ENCODE measurements around the gene EOMES. TPM values are rescaled to one million over a fixed set of nuclear protein-coding genes. Genes with fewer than 3 reads are reported as not detected.

Gene EOMES
- total RNA-seq, 2 donors from 2014 or later, result 0.29 to 1.7 TPM

DNA sequence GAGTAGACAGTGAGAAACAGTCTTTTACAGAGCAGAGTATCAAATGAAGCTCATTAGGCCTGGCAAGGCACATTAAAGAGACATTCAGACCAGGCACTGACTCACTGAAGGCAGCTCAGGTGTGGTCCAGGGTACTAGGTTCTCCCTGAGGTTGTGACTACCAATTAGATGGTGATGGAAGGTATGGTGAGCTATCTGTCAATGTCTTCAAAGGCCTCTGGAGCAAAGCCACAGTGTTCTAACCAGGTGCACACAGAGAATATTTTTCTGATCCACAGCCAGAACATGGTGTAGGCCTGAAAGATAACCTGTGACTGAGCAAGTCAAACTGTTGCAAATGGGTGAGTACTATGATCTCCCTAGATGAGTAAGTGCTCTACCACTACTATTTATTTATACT, 51.5 kb downstream of the EOMES start:
- no peaks in the 10 kb centered on the region for H3K36me3 Mint-ChIP-seq
- DNase-seq (ENCODE audit: low spot score in 2 of 2) (no peak), ATAC-seq (peak; percentile 34 to 37)
- H3K27ac Mint-ChIP-seq, result no peak overlapping the region
- H3K9me3 Mint-ChIP-seq, result no peaks in the 10 kb centered on the region

DNA sequence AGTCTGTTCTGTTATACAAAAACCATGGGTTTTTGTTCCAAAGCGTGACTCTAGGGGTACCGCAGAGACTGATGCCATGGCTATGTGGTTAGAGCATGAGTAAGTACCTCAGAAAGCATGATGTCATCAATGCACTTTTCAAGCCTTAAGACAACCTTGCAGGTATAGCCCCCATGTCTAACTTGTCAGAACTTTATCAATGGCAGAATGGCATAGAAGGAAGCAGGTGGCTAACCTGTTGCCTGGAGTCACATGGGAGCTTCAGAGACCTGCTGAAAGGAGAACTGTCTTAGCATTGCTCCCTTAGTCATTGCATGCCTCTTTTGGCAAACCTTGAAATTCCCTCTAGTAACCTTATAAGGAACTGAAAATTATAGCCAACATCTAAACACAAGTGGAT, 52.5 kb downstream of the EOMES start:
- Mint-ChIP-seq H3K27ac (no peak overlapping the region), H3K36me3 (no peaks in the 10 kb centered on the region), H3K9me3 (no peaks in the 10 kb centered on the region)
- DNase-seq (ENCODE audit: low spot score in 2 of 2) (peak in 1 of 2 donors; percentile 7), ATAC-seq (peak; percentile 74 to 84)

DNA sequence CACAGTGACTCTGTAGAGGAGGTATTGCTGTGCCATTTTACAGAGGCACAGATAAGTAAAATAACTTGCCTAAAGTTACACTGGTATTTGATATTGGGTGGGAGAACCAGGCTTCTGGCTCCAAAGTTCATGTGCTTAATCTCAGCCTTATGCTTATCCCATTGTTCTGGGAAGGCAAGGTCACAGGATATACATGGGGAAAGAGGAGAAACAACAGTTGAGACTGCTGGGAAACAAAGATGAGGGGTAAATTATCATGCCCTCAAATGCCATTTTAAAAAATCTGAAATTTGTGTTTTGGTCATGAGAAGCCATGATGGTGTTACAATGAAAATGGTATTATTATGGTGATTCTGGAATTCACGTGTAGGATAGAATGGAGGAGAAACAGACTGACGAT, 54.4 kb downstream of the EOMES start:
- Mint-ChIP-seq H3K27ac (no peak overlapping the region), H3K9me3 (no peaks in the 10 kb centered on the region), H3K36me3 (no peaks in the 10 kb centered on the region)
- ATAC-seq (no peak), DNase-seq (ENCODE audit: low spot score in 2 of 2) (no peak)

DNA sequence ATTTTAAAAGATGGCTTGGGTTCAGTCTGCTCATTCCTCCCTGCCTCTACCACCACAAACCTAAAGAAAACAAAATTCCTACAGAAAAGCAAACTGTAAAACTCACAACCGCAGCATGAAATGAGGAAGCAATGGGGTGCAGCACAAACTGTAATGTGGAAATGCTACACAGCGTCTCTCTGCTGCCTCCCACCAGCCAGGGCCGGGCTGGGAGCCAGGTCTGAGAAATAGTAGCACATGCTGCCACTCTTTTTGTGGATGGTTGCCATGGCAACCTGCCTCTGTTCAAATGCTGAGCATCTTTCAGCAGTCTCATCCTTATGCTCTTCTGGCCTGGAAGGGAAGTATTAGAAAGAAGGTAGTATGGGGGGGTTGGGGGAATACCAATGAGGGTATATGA, 55.4 kb downstream of the EOMES start:
- no peaks in the 10 kb centered on the region for H3K36me3 Mint-ChIP-seq
- no peak for DNase-seq (ENCODE audit: low spot score in 2 of 2)
- no peak for ATAC-seq
- peaks cover 0 to 4% of the 10 kb centered on the region in 2 donors for H3K9me3 Mint-ChIP-seq
- no peak overlapping the region for H3K27ac Mint-ChIP-seq

DNA sequence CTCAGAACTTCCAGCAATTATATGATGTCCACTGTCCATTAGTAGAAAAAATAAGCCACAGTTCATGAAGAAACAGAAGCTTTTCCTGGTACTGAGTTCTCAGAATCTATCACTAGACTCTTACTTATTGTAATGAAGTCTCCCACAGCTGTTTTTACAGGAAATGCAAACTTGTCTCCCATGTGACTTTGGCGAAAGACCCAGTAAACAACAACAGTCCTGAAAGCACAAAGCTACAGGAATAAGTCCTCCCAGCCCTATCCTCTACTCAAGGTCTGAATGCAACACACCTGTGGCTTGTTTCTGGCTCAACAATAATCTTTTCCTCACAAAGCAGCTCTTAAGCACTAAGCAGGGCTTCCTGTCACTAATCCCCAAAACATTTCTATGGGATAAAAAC, 55.9 kb downstream of the EOMES start:
- ATAC-seq, result no peak
- H3K27ac Mint-ChIP-seq, result no peak overlapping the region
- peaks cover 0 to 8% of the 10 kb centered on the region in 2 donors for H3K9me3 Mint-ChIP-seq
- H3K36me3 Mint-ChIP-seq, result no peaks in the 10 kb centered on the region
- no peak for DNase-seq (ENCODE audit: low spot score in 2 of 2)

Other genes with a start within 250 kb of the EOMES start
- 10 to 100 TPM; 37.5 to 57.0 TPM for gene SLC4A7, start 237.9 kb downstream of the EOMES start, total RNA-seq

Measured in activated naive CD4-positive, alpha-beta T cell treated with anti-CD3 and anti-CD28 coated beads, Interleukin-2, amount 50 U/mL, for 72 hours (primary cell).